Keratinocyte (primary cell): ENCODE data around the gene RPL6. TPM values are rescaled to one million over a fixed set of nuclear protein-coding genes. Genes with fewer than 3 reads are reported as not detected.

ENCODE experiments used
- DNase-seq: peaks from one replicate; pipeline ENCODE4 v3.0.0-alpha.2; 2011; ENCODE audit warnings: low read depth, missing footprints, low spot score
- FAIRE-seq: peaks from 2 replicates; lab custom pipeline; 2011; peaks lifted over from hg19 to GRCh38; lab: Jason Lieb, UNC
- H2AFZ ChIP-seq: 2 replicates; pipeline ENCODE4 v1.6.0; 2012; ENCODE audit warnings: low read length, control low read depth, inconsistent platforms; ENCODE audit not compliant: control insufficient read depth
- H3K27ac ChIP-seq: 2 replicates; pipeline ENCODE4 v1.5.1; 2011; ENCODE audit warnings: low read length; ENCODE audit not compliant: control insufficient read depth, insufficient read depth
- H3K27me3 ChIP-seq: 3 replicates; pipeline ENCODE4 v1.6.0; 2011; ENCODE audit warnings: low read length; ENCODE audit not compliant: control insufficient read depth, insufficient read depth; ENCODE audit errors: extremely low read depth
- H3K36me3 ChIP-seq, 2 experiments: 2 replicates in 1 of 2; 3 replicates in 1 of 2; pipeline ENCODE4 v1.5.1; 2011; ENCODE audit warnings: low read length in 2 of 2, mild to moderate bottlenecking in 1 of 2; ENCODE audit not compliant: control insufficient read depth in 2 of 2, insufficient read depth in 2 of 2; ENCODE audit errors: extremely low read depth in 1 of 2
- H3K4me1 ChIP-seq: 3 replicates; pipeline ENCODE4 v1.5.1; 2011; ENCODE audit warnings: low read length; ENCODE audit not compliant: control insufficient read depth, insufficient read depth; ENCODE audit errors: extremely low read depth
- H3K4me2 ChIP-seq: 3 replicates; pipeline ENCODE4 v1.6.0; 2011; ENCODE audit warnings: low read depth, low read length; ENCODE audit not compliant: control insufficient read depth, insufficient read depth; ENCODE audit errors: extremely low read depth
- H3K4me3 ChIP-seq, 3 experiments: fragments of 200-600 bp in 1 of 3; sonication (generic) in 1 of 3; 2 replicates in 2 of 3; 3 replicates in 1 of 3; pipeline ENCODE4 v1.5.1; 2011 to 2016; ENCODE audit warnings: low read length in 3 of 3, mild to moderate bottlenecking in 3 of 3, control low read depth in 2 of 3, inconsistent platforms in 1 of 3, low read depth in 1 of 3, mixed read lengths in 1 of 3, mixed run types in 1 of 3, moderate library complexity in 1 of 3; ENCODE audit not compliant: control insufficient read depth in 2 of 3, insufficient read depth in 2 of 3; ENCODE audit errors: extremely low read depth in 1 of 3
- H3K79me2 ChIP-seq: 2 replicates; pipeline ENCODE4 v1.6.0; 2012; ENCODE audit warnings: low read length; ENCODE audit not compliant: control insufficient read depth, insufficient read depth
- H3K9ac ChIP-seq: 3 replicates; pipeline ENCODE4 v1.6.0; 2011; ENCODE audit warnings: low read length; ENCODE audit not compliant: control insufficient read depth, insufficient read depth; ENCODE audit errors: extremely low read depth
- H3K9me1 ChIP-seq: 3 replicates; pipeline ENCODE4 v1.6.0; 2011; ENCODE audit warnings: low read length; ENCODE audit not compliant: control insufficient read depth, insufficient read depth; ENCODE audit errors: extremely low read depth
- H3K9me3 ChIP-seq: 2 replicates; pipeline ENCODE4 v1.5.1; 2012; ENCODE audit warnings: low read depth, low read length; ENCODE audit not compliant: control insufficient read depth
- H4K20me1 ChIP-seq: 3 replicates; pipeline ENCODE4 v1.6.0; 2011; ENCODE audit warnings: low read length; ENCODE audit not compliant: control insufficient read depth, insufficient read depth; ENCODE audit errors: extremely low read depth
- CTCF ChIP-seq, 3 experiments: IDR thresholded peaks in 1 of 3; conservative IDR thresholded peaks in 1 of 3; optimal IDR thresholded peaks in 1 of 3; 2 replicates in 2 of 3; 3 replicates in 1 of 3; pipeline versions ENCODE3 to v1.5.1; 2011; ENCODE audit warnings: low read length in 3 of 3, mild to moderate bottlenecking in 3 of 3, moderate library complexity in 2 of 3, control low read depth in 1 of 3, inconsistent platforms in 1 of 3; ENCODE audit not compliant: insufficient read depth in 2 of 3; ENCODE audit errors: extremely low read depth in 1 of 3
- EZH2 ChIP-seq: IDR thresholded peaks from one replicate; pipeline ENCODE4 v1.6.1; 2012; ENCODE audit warnings: inconsistent platforms, mild to moderate bottlenecking, low read length, moderate library complexity
- dilution Hi-C: fragments of 300-500 bp; cut with MboI; formaldehyde crosslinking; loops from one replicate; pipeline ENCODE4 v1.7.0; 2020; ENCODE audit warnings: low sequenced_read_pairs; ENCODE audit not compliant: extremely low pct_ligation_motif_present
- polyA plus RNA-seq, 5 experiments: library from polyadenylated mRNA; depleted of rRNA in 3 of 5; stranded (reverse) in 3 of 5; stranded (forward) in 1 of 5; unstranded in 1 of 5; fragments of >200 nt; gene quantifications; 1 replicate in 1 of 5; 2 replicates in 3 of 5; 3 replicates in 1 of 5; pipeline versions ENCODE4 v1.2.1 to v1.2.3, GENCODE V29; 2011 to 2012; ENCODE audit warnings: missing spikeins in 2 of 5, low read depth in 1 of 5, low replicate concordance in 1 of 5

RPL6 gene
- polyA plus RNA-seq, 1 donor (not counting 4 experiments of a cell fraction or from before 2014, with no cell fraction given) = 2,338 TPM

- Histone ChIP-seq H3K27me3 (no peaks in the 10 kb centered on the region), H3K4me2 (no peak overlapping the region), H3K9me1 (no peaks in the 10 kb centered on the region), H3K4me1 (no peaks in the 10 kb centered on the region), H4K20me1 (peaks cover 2% of the 10 kb centered on the region), H3K9ac (no peak overlapping the region), H3K9me3 (no peaks in the 10 kb centered on the region), H3K27ac (no peak overlapping the region), H3K4me3 (no peak overlapping the region), H2AFZ (no peak overlapping the region), H3K36me3 (peaks cover 4% of the 10 kb centered on the region in 2 experiments), H3K79me2 (peaks cover 91% of the 10 kb centered on the region)
- FAIRE-seq = no peak
- no peak for DNase-seq
- no peak for TF ChIP-seq CTCF (optimal IDR thresholded peaks at IDR 0.05 in 1 of 3, IDR thresholded peaks at IDR 0.05 in 1 of 3, conservative IDR thresholded peaks at IDR 0.05 in 1 of 3; ENCODE audit: extremely low read depth in 1 of 3, insufficient read depth in 2 of 3, low read length in 3 of 3)
- no peak for TF ChIP-seq EZH2
- dilution Hi-C loops = no loop called here
These were observed 22.6 kb upstream of the RPL6 start for GRCh38 chr12:112431965-112432364.

GRCh38 chr12:112430929-112431328 is 21.5 kb upstream of the RPL6 start:
- Histone ChIP-seq H3K9ac (no peak overlapping the region), H3K27ac (no peak overlapping the region), H2AFZ (no peak overlapping the region), H4K20me1 (peaks cover 2% of the 10 kb centered on the region), H3K9me3 (no peaks in the 10 kb centered on the region), H3K4me1 (no peaks in the 10 kb centered on the region), H3K4me3 (no peak overlapping the region), H3K79me2 (peaks cover 93% of the 10 kb centered on the region), H3K9me1 (no peaks in the 10 kb centered on the region), H3K27me3 (no peaks in the 10 kb centered on the region), H3K4me2 (no peak overlapping the region), H3K36me3 (peaks cover 4 to 6% of the 10 kb centered on the region in 2 experiments)
- no peak for FAIRE-seq
- no peak for DNase-seq
- TF ChIP-seq CTCF (optimal IDR thresholded peaks at IDR 0.05 in 1 of 3, IDR thresholded peaks at IDR 0.05 in 1 of 3, conservative IDR thresholded peaks at IDR 0.05 in 1 of 3; ENCODE audit: extremely low read depth in 1 of 3, insufficient read depth in 2 of 3, low read length in 3 of 3) (no peak), EZH2 (no peak)
- dilution Hi-C loops = no loop called here
